Stimulated activated naive CD8-positive, alpha-beta T cell treated with anti-CD3 and anti-CD28 coated beads, Interleukin-15, amount 100 ng/mL, for 72 hours (primary cell): ENCODE data around the gene TBC1D8.
A peak's percentile ranks its signal among the peaks of the same experiment; 100 is the strongest.

ENCODE experiments used
- ATAC-seq: fragments of 150-1000 bp; cut with Tn5 transposase; 2 replicates; pipeline ENCODE4 v1.10.0; 2021; ENCODE audit warnings: mild to moderate bottlenecking, moderate library complexity
- DNase-seq, 2 donors: peaks; one replicate each; pipeline ENCODE4 v3.0.0; 2021 to 2022
- H3K27ac Mint-ChIP-seq, 2 donors: one replicate each; pipeline ENCODE4 v1.8.0; 2022; ENCODE audit warnings: mild to moderate bottlenecking in 2 of 2, mixed read lengths in 2 of 2, moderate library complexity in 2 of 2
- H3K27me3 Mint-ChIP-seq: one replicate; pipeline ENCODE4 v1.8.0; 2022; ENCODE audit warnings: mixed read lengths
- H3K4me1 Mint-ChIP-seq: one replicate; pipeline ENCODE4 v1.8.0; 2022; ENCODE audit warnings: mild to moderate bottlenecking, mixed read lengths
- H3K4me3 Mint-ChIP-seq, 2 donors: one replicate each; pipeline ENCODE4 v1.8.0; 2022; ENCODE audit warnings: mild to moderate bottlenecking in 2 of 2, mixed read lengths in 2 of 2, moderate library complexity in 1 of 2
- H3K9me3 Mint-ChIP-seq, 2 donors: one replicate each; pipeline ENCODE4 v1.8.0; 2022; ENCODE audit warnings: mixed read lengths in 2 of 2

Gene TBC1D8

DNA sequence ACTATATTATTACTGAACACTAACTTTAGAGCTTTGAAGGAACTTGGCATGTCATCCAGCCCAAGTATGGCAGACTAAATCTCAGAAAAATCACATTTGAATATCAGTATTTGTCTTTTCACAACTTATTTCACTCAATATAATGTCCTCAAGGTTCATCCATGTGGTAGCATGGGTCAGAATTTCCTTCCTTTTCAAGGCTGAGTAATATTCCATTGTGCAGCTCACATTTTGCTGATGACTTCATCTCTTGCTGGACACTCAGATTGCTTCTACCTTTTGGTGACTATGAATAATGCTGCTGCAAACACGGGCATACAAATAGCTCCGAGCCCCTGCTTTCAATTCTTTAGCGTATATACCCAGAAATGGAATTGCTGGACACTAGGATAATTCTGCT, 102.4 kb downstream of the TBC1D8 start:
- Mint-ChIP-seq H3K4me1 (no peaks in the 10 kb centered on the region), H3K4me3 (no peak overlapping the region), H3K27me3 (no peaks in the 10 kb centered on the region), H3K9me3 (no peaks in the 10 kb centered on the region), H3K27ac (no peak overlapping the region)
- ATAC-seq, result no peak
- no peak for DNase-seq

DNA sequence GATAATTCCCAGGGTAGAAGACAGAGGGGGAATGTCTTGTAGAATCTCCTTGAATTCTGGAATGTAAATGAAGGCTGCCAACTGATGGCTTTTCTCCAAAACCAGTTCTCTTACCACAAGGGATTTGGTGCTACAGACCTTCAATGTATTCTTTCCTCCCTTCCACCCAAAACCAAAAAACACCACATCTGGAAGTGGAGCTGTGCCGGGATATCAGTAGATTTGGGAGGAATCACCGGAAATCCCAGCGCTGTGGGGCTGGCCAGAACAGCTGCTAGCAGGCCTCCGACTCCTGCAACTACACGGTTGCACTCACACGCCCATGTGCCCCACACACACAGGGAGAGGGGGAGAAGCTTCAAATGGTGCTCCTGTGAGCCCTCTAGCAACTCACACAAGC, 103.4 kb downstream of the TBC1D8 start:
- Mint-ChIP-seq H3K4me1 (no peaks in the 10 kb centered on the region), H3K27ac (no peak overlapping the region), H3K9me3 (no peaks in the 10 kb centered on the region), H3K27me3 (no peaks in the 10 kb centered on the region), H3K4me3 (no peak overlapping the region)
- DNase-seq, result no peak
- no peak for ATAC-seq

DNA sequence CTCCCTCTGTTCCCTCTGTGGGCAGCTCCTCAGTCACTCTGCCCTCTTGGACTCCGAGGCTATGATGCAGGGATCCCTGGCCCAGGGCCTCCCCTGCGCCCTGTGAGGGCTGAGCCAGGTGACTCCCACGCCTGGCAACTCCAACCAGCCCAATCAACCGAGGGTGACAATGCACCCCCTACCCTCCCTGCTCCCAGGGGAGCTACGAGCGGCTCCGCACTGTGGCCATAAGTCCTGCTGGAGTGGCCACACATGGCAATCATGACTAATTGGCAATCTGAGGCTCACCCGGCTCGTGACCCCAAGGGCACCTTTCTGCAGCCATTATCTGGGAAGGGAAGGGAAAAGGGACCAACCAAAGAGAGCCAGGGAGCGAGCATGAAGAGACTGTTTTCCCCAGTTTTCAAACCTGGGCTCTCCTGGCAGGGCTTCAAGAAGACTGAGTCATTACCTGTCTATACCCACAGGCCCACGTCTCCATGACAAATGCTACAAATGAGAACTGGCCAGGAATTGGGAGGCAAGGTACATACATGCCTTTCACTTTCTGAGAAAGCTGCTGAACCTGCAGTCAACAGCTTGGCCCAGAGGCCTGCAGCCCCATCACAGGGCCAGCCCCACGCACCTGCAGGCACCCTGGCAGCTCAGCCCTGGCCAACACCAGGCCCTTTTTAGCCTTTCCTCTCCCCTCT, 104.0 kb downstream of the TBC1D8 start:
- Mint-ChIP-seq H3K4me3 (no peak overlapping the region), H3K9me3 (no peaks in the 10 kb centered on the region), H3K4me1 (no peaks in the 10 kb centered on the region), H3K27me3 (no peaks in the 10 kb centered on the region), H3K27ac (no peak overlapping the region)
- ATAC-seq (no peak), DNase-seq (no peak)

DNA sequence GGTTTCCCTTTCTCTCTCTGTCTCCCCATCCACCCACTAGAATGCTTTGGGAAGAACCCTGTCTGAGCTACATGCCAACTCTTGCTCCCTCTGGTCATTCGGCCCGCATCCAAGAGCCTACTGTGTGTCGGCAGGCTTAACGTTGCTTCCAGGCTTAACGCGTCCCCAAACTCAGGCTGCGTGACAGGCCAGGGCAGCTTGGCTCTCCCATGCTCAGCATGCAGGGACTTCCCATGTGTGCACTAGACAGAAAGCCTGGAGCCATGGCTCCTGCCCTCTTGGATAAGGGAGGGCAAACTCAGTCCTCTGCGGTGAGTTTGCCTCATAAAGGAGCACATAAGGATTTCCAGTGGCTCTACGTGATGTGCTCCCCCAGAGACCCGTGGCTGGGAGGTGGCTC, 105.9 kb downstream of the TBC1D8 start:
- ATAC-seq (no peak), DNase-seq (no peak)
- Mint-ChIP-seq H3K27ac (peak overlapping the region in 1 of 2 donors; percentile 31), H3K4me3 (no peak overlapping the region), H3K9me3 (no peaks in the 10 kb centered on the region), H3K4me1 (no peaks in the 10 kb centered on the region), H3K27me3 (no peaks in the 10 kb centered on the region)

DNA sequence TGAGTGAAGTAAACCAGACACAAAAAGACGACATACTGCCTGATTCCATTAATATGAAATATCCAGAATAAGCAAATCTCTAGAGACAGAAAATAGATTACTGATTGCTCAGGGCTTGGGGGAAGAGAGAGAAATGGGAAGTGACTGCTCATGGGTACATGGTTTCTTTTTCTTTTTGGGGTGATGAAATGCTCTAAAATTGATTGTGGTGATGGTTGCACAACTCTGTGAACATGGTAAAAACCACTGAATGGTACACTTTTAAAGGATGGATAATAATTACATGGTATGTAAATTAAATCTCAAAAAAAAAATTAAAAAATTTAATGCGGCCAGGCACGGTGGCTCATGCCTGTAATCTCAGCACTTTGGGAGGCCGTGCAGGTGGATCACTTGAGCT, 109.8 kb downstream of the TBC1D8 start:
- Mint-ChIP-seq H3K27ac (no peak overlapping the region), H3K9me3 (no peaks in the 10 kb centered on the region), H3K27me3 (no peaks in the 10 kb centered on the region), H3K4me3 (no peak overlapping the region), H3K4me1 (peaks cover 19% of the 10 kb centered on the region)
- DNase-seq, result no peak
- ATAC-seq, result no peak

DNA sequence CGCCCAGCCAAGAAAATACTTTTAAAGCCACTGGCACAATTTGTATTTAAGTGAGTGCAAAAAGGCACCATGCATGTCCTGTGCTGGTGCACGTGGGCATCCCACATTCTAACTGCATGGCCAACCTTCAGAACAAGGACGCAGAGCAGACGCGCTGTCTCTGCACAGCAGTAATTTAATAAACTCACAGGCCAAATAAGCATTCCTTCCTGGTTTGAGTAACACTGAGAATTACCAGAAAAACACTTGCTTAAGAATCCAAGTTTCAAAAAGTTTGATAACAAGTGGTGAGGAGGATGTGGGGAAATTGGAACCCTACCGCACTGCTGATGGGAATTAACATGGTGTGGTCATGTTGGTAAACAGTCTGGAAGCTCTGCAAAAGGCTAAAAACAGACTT, 110.4 kb downstream of the TBC1D8 start:
- Mint-ChIP-seq H3K9me3 (no peaks in the 10 kb centered on the region), H3K27me3 (no peaks in the 10 kb centered on the region)

DNA sequence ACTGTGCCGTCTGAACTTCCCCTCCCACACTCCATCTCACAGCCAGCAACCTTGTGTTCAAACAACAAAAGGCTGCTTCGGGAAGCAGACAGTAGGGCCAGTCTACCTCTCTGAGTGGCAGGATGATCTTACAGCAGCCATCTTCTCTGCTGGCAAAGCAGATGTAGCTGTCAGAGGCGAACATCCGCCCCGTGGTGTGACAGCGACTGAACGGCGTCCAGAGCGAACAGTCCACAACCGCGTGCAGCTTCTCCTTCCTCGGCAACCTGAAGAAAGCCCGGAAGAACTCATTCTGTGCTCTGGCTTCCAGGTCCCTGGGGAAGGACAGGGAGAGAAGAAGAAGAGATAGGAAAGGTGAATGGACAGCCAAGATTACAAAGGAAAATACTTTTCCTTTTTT, 111.1 kb downstream of the TBC1D8 start:
- no peak overlapping the region for H3K4me3 Mint-ChIP-seq
- H3K4me1 Mint-ChIP-seq, result peaks cover 19% of the 10 kb centered on the region
- peak overlapping the region in 1 of 2 donors; percentile 92 for H3K27ac Mint-ChIP-seq
- no peaks in the 10 kb centered on the region for H3K9me3 Mint-ChIP-seq
- no peaks in the 10 kb centered on the region for H3K27me3 Mint-ChIP-seq
- DNase-seq (no peak), ATAC-seq (no peak)

More for the DNA sequence above, 110.4 kb downstream of the TBC1D8 start:
- ATAC-seq (no peak), DNase-seq (no peak)
- Mint-ChIP-seq H3K4me1 (peaks cover 19% of the 10 kb centered on the region), H3K4me3 (no peak overlapping the region), H3K27ac (no peak overlapping the region)

DNA sequence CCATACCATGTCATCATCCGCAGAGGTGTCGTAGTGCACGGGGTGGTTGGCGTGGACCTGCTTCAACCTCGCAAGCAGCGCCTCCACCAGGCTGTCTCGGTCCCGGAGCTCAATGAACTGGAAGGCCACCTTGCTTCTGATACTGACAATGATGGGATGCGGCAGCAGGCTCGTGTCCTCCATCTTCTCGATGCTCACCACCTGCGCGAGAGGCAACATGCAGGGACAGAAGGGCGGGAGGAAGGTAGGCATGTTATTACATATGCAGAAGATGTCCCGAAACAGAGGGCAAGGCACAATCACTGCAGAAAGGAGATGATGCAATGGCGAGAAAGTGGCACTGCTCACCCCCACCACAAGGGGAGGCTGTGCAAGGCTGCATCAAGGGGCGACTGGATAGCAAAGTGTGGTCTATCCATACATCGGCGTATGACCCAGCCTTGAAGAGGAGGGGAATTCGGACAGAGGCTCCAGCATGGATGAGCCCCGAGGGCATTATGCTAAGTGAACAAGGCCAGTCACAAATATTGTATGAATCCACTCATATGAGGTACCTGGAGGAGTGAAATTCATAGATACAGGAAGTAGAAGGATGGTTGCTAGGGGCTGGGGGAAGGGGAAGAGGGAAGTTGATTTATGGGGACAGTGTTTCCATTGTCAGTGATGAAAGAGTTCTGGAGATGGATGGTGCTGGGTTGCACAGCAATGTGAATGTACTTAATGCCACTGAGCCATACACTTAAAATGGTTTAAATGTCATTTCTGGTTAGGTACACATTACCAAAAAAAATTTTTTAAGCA, 112.5 kb downstream of the TBC1D8 start:
- no peaks in the 10 kb centered on the region for H3K9me3 Mint-ChIP-seq
- H3K27me3 Mint-ChIP-seq, result no peaks in the 10 kb centered on the region
- peak overlapping the region; percentile 9 to 23 for H3K4me3 Mint-ChIP-seq
- peak; percentile 31 to 50 for DNase-seq
- peak; percentile 73 for ATAC-seq
- H3K27ac Mint-ChIP-seq, result peak overlapping the region; percentile 91 to 98
- H3K4me1 Mint-ChIP-seq, result peaks cover 19% of the 10 kb centered on the region

DNA sequence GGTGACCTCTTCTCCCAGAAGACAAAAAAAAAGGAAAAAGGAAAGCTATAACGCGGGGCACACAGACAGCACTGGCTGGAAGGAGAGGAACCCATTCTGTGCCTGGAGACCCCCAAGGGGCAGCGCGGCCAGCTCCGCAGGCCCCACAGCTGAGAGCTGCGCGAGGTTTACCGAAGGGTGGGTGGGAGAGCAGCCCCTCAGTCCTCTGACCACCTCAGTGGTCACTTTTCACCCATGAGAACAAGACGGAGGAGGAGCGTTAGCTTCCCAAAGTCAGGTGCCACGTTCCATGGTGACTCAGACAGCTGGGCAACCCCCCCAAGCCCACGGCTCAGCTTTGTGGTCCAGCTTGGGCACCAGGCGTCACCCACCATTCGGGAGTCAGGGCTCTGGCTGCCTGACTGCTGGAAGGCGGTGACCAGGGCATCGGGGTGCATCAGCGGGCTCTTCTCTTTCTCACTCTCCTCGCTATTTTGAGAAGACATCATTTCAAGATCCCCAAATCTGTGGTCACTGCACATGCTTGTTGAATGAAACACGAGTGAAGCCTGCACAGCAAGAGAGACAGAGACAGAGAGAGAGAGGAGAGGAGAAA, 113.9 kb downstream of the TBC1D8 start:
- no peak for ATAC-seq
- H3K27me3 Mint-ChIP-seq, result no peaks in the 10 kb centered on the region
- peak overlapping the region; percentile 91 to 98 for H3K27ac Mint-ChIP-seq
- H3K9me3 Mint-ChIP-seq, result no peaks in the 10 kb centered on the region
- DNase-seq, result no peak
- H3K4me1 Mint-ChIP-seq, result peaks cover 19% of the 10 kb centered on the region
- H3K4me3 Mint-ChIP-seq, result peak overlapping the region in 1 of 2 donors; percentile 3

DNA sequence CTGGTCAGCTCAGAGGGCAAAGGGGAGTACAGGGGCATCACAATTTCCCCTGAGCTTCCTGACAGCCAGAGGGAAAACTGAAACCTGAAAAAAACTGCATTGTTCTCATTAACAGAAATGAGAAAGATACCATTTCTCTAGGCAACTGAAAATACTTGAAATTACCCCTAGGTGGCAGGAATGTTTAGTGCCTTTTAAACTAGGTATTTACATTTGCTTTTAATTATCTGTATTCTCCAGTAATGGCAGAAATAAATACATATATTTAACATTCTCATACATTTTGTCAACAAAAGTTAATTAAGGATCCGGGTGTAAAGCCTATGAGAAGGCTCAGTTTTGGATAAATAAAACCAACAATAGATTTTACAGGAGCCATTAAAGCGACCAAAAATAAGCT, 114.6 kb downstream of the TBC1D8 start:
- Mint-ChIP-seq H3K27me3 (no peaks in the 10 kb centered on the region), H3K4me1 (peaks cover 19% of the 10 kb centered on the region), H3K9me3 (no peaks in the 10 kb centered on the region), H3K27ac (no peak overlapping the region), H3K4me3 (no peak overlapping the region)
- no peak for ATAC-seq
- DNase-seq, result no peak

DNA sequence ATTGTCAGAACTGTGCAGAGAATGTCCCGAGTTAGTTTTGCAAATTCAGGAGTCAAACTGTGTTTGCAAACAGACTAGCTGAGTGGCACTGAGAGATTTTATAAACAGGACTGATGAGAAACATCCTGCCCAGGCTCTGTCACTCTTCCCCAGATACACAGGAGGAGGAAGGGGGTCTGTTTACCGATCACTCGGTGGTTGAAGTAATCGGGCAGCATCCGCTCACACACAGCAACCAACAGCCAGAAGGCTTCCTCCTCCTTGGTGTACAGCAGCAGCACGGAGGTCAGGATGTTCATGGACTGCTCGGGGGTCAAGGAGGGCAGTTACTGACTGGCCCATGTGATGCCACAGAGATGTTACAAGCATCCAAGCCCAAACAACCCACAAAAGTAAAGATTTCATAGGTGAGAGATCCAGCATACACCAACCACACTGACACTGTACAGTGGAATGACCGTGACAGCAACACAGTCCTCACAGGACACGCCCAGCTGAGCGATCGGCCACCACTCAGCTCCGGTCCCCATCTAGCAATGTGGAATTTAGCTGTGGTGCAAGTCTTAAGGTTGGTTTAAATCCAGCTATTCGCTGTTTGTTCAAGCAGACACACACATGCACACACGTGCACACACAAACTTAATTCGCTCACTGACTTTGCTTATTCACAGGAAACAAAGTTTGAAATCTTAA, 119.0 kb downstream of the TBC1D8 start:
- Mint-ChIP-seq H3K4me3 (no peak overlapping the region), H3K9me3 (no peaks in the 10 kb centered on the region), H3K27ac (no peak overlapping the region), H3K4me1 (no peaks in the 10 kb centered on the region), H3K27me3 (no peaks in the 10 kb centered on the region)
- no peak for ATAC-seq
- no peak for DNase-seq

DNA sequence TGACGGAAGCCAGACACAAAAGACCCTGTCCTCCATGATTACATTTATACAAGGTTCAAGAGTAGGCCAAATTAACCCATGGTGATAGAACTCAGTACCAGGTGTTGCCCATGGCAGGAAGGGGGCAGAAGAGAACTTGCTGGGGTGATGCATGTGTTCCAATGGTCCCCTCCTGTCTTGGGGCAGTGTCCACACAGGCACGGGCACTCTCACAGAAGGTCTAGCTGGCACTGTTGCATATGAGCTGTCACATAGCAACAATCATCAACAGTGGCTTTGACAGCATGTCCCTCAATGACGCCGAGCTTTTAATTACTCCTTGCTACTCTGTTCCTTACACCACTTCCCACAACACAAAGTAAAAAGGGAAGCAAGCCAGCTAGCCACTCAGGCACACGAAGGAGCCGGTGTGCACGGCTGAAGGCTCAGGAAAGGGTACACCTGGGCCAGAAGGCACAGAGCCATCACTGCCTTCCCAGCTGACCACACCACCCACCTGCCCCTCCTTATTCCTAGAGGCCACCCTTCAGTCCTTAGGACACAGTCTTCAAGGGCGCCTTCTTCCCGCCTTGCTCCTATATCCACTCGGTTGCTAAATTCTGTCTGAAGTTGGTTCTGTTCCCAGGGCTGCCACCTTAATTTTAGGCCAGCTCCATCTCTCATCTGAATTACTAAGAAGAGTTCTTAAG, 120.2 kb downstream of the TBC1D8 start:
- H3K4me3 Mint-ChIP-seq, result no peak overlapping the region
- ATAC-seq, result no peak
- DNase-seq, result no peak
- H3K4me1 Mint-ChIP-seq, result no peaks in the 10 kb centered on the region
- H3K27me3 Mint-ChIP-seq, result no peaks in the 10 kb centered on the region
- H3K9me3 Mint-ChIP-seq, result no peaks in the 10 kb centered on the region
- H3K27ac Mint-ChIP-seq, result no peak overlapping the region

DNA sequence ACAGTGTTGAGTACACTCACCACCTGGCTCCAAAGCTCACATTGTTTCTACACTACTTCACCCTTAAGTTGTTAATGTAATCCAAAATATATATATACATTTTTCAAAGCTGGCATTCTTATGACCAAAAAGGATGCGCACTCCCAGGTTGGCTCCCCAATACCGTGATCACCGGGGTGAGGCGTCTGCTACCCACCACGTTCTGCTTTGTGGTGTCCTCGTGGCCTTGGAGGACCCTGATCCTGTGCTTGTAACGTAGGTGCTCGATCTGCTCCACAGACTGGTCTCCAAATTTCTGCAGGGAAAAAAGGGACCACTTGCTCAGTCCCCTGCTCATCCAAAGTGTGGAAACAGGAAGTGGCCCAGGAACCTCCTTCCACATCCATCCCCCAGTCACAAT, 123.3 kb downstream of the TBC1D8 start:
- no peaks in the 10 kb centered on the region for H3K27me3 Mint-ChIP-seq
- no peak for DNase-seq
- H3K4me1 Mint-ChIP-seq, result no peaks in the 10 kb centered on the region
- H3K27ac Mint-ChIP-seq, result no peak overlapping the region
- H3K9me3 Mint-ChIP-seq, result no peaks in the 10 kb centered on the region
- no peak overlapping the region for H3K4me3 Mint-ChIP-seq
- no peak for ATAC-seq

DNA sequence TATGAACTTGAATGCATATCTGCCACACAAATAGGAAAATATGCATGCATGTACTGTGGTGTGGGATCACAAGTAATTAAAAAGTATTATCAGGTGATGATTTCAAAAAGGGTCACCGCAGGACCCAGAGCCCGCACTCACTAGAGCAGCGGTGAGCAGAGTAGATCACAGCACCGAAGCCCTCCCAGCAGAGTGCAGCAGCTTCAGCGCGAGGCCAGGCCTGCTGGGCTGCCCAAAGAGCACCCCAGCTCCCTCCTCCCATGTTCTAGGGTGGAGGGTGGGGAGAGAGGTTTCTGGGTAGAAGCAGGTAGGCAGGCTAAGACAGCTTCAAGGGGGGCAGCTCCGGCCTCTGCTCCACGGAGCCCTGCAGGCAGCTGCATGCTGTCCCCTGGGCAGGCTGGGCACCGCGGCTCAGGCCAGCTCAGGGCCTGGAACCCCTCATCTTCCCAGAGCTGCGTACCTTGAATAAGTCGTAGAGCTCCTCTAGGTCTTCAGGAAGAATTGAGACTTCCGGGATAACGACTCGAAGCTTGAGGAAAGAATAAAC, 124.2 kb downstream of the TBC1D8 start:
- DNase-seq (no peak), ATAC-seq (no peak)
- Mint-ChIP-seq H3K4me1 (no peaks in the 10 kb centered on the region), H3K27ac (no peak overlapping the region), H3K27me3 (no peaks in the 10 kb centered on the region), H3K4me3 (no peak overlapping the region), H3K9me3 (no peaks in the 10 kb centered on the region)

DNA sequence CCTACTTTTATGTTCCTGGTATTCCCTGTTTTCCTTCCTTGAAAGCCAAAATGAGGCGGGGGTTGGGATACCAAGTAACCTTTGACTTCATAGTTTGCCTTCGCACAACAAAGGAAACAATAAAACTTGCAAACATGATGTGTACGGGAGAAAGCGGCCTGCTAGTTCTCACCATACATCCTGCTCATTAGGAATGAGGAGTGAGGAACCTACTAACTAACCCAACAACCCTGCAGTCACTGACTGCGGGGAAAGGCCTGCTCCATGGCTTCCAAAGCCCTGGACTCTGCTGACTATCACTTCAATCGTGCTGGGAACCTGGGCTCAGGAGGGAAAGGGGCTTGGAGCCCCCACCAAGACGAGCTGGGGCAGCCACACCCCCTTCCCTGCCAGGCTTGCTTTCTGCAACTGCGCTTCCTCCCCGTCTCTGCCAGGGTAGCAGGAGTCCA, 124.9 kb downstream of the TBC1D8 start:
- no peak for ATAC-seq
- H3K9me3 Mint-ChIP-seq, result no peaks in the 10 kb centered on the region
- no peak overlapping the region for H3K27ac Mint-ChIP-seq
- H3K4me1 Mint-ChIP-seq, result no peaks in the 10 kb centered on the region
- H3K4me3 Mint-ChIP-seq, result no peak overlapping the region
- DNase-seq, result no peak
- H3K27me3 Mint-ChIP-seq, result no peaks in the 10 kb centered on the region
